H1 (cell line): ENCODE measurements around the gene ADCY1. TPM values are rescaled to one million over a fixed set of nuclear protein-coding genes. Genes with fewer than 3 reads are reported as not detected.

ENCODE experiments used
- CTCF ChIA-PET: fragments of 300-600 bp; sonication (Branson Sonifier 250); formaldehyde crosslinking; loops from one replicate; lab custom pipeline; 2021; ENCODE audit not compliant: partially characterized antibody; lab: Charles Lee
- POLR2A ChIA-PET: fragments of 300-600 bp; sonication (Branson Sonifier 250); formaldehyde crosslinking; loops from one replicate; lab custom pipeline; 2021; ENCODE audit warnings: inconsistent platforms; ENCODE audit not compliant: partially characterized antibody; lab: Charles Lee
- DNase-seq, 2 experiments: peaks; one replicate each; pipeline versions ENCODE4 v3.0.0 to v3.0.0-alpha.2; 2010 to 2022; ENCODE audit warnings: low spot score in 2 of 2, low read depth in 1 of 2, mixed read lengths in 1 of 2
- FAIRE-seq: peaks from 2 replicates; lab custom pipeline; 2011; peaks lifted over from hg19 to GRCh38; lab: Jason Lieb, UNC
- H2AFZ ChIP-seq: 2 replicates; pipeline ENCODE4 v1.8.1; 2012; ENCODE audit warnings: low read length, inconsistent platforms
- H2AK5ac ChIP-seq: 2 replicates; pipeline ENCODE4 v1.6.1; 2013; ENCODE audit warnings: low read depth, low read length
- H2BK120ac ChIP-seq: replicated peaks from 2 replicates; pipeline ENCODE3; 2013; ENCODE audit warnings: low read depth, low read length, inconsistent platforms
- H2BK12ac ChIP-seq: 2 replicates; pipeline ENCODE4 v1.6.1; 2013; ENCODE audit warnings: low read depth, low read length
- H2BK15ac ChIP-seq: 2 replicates; pipeline ENCODE4 v1.6.1; 2013; ENCODE audit warnings: low read length
- H2BK20ac ChIP-seq: 2 replicates; pipeline ENCODE4 v1.6.1; 2013; ENCODE audit warnings: low read length
- H2BK5ac ChIP-seq: 2 replicates; pipeline ENCODE4 v1.6.1; 2013; ENCODE audit warnings: low read depth, low read length
- H3K14ac ChIP-seq: 2 replicates; pipeline ENCODE4 v1.6.1; 2013; ENCODE audit warnings: inconsistent platforms; ENCODE audit not compliant: insufficient read length
- H3K18ac ChIP-seq: 2 replicates; pipeline ENCODE4 v1.6.1; 2013; ENCODE audit warnings: low read length; ENCODE audit errors: extremely low read depth
- H3K23ac ChIP-seq: 2 replicates; pipeline ENCODE4 v1.6.1; 2013; ENCODE audit warnings: inconsistent platforms; ENCODE audit not compliant: insufficient read length
- H3K23me2 ChIP-seq: 2 replicates; pipeline ENCODE4 v1.6.1; 2013; ENCODE audit warnings: low read depth, low read length
- H3K27ac ChIP-seq: 2 replicates; pipeline ENCODE4 v1.6.1; 2011; ENCODE audit warnings: low read depth, low read length, inconsistent platforms
- H3K27me3 ChIP-seq, 4 experiments: replicated peaks in 1 of 4; 1 replicate in 1 of 4; 2 replicates in 3 of 4; pipeline versions ENCODE4 v1.6.1 to v1.8.1; 2011 to 2013; ENCODE audit warnings: low read length in 3 of 4, mild to moderate bottlenecking in 3 of 4, inconsistent platforms in 2 of 4, mixed read lengths in 2 of 4, moderate library complexity in 1 of 4; ENCODE audit not compliant: control insufficient read depth in 3 of 4, insufficient read depth in 3 of 4; ENCODE audit errors: extremely low read depth in 1 of 4
- H3K36me3 ChIP-seq, 4 experiments: 2 replicates each; pipeline versions ENCODE4 v1.6.1 to v1.8.1; 2011 to 2013; ENCODE audit warnings: mild to moderate bottlenecking in 4 of 4, low read length in 3 of 4, moderate library complexity in 2 of 4, control low read depth in 1 of 4, inconsistent platforms in 1 of 4; ENCODE audit not compliant: insufficient read depth in 4 of 4, control insufficient read depth in 2 of 4
- H3K4ac ChIP-seq: replicated peaks from 2 replicates; pipeline ENCODE3; 2013; ENCODE audit warnings: low read length, low read depth, mixed read lengths, inconsistent platforms; ENCODE audit not compliant: insufficient read length
- H3K4me1 ChIP-seq, 4 experiments: replicated peaks in 1 of 4; 1 replicate in 1 of 4; 2 replicates in 3 of 4; pipeline versions ENCODE4 v1.6.1 to v1.8.1; 2011 to 2013; ENCODE audit warnings: low read length in 3 of 4, inconsistent platforms in 2 of 4, mixed read lengths in 1 of 4; ENCODE audit not compliant: insufficient read depth in 4 of 4, control insufficient read depth in 3 of 4
- H3K4me2 ChIP-seq, 2 experiments: 2 replicates each; pipeline versions ENCODE4 v1.6.1 to v1.8.1; 2011 to 2013; ENCODE audit warnings: low read depth in 2 of 2, low read length in 2 of 2, control low read depth in 1 of 2, inconsistent platforms in 1 of 2, mild to moderate bottlenecking in 1 of 2; ENCODE audit not compliant: insufficient read depth in 1 of 2
- H3K4me3 ChIP-seq, 4 experiments: fragments of 200-600, 300-600 bp in 1 of 4; sonication (generic), shearing (Covaris generic), sonication (Bioruptor Twin) in 1 of 4; 2 replicates each; pipeline versions ENCODE4 v1.5.1 to v1.8.1; 2011 to 2016; ENCODE audit warnings: low read length in 4 of 4, low read depth in 3 of 4, control low read depth in 2 of 4, inconsistent platforms in 2 of 4, mild to moderate bottlenecking in 2 of 4, mixed read lengths in 1 of 4, moderate library complexity in 1 of 4; ENCODE audit not compliant: insufficient read depth in 2 of 4; ENCODE audit errors: extremely low read depth in 1 of 4
- H3K56ac ChIP-seq: replicated peaks from 2 replicates; pipeline ENCODE3; 2013; ENCODE audit warnings: low read depth, mild to moderate bottlenecking, mixed read lengths, low read length, inconsistent platforms; ENCODE audit not compliant: insufficient read length
- H3K79me1 ChIP-seq: 2 replicates; pipeline ENCODE4 v1.6.1; 2013; ENCODE audit warnings: low read depth, low read length, control low read depth
- H3K79me2 ChIP-seq, 2 experiments: 2 replicates each; pipeline versions ENCODE4 v1.6.1 to v1.8.1; 2012 to 2013; ENCODE audit warnings: low read length in 2 of 2, mild to moderate bottlenecking in 2 of 2, inconsistent platforms in 1 of 2; ENCODE audit not compliant: insufficient read depth in 2 of 2, control insufficient read depth in 1 of 2
- H3K9ac ChIP-seq, 4 experiments: replicated peaks in 1 of 4; 1 replicate in 1 of 4; 2 replicates in 3 of 4; pipeline versions ENCODE4 v1.6.1 to v1.8.1; 2011 to 2013; ENCODE audit warnings: low read depth in 3 of 4, low read length in 3 of 4, control low read depth in 2 of 4, mild to moderate bottlenecking in 2 of 4, moderate library complexity in 2 of 4, inconsistent platforms in 1 of 4; ENCODE audit errors: extremely low read depth in 1 of 4
- H3K9me3 ChIP-seq, 2 experiments: 2 replicates each; pipeline versions ENCODE4 v1.6.1 to v1.8.1; 2012 to 2013; ENCODE audit warnings: mild to moderate bottlenecking in 2 of 2, moderate library complexity in 2 of 2, control low read depth in 1 of 2, inconsistent platforms in 1 of 2, low read depth in 1 of 2, low read length in 1 of 2, mixed read lengths in 1 of 2; ENCODE audit not compliant: insufficient read depth in 2 of 2
- H4K20me1 ChIP-seq, 2 experiments: replicated peaks in 1 of 2; 2 replicates each; pipeline versions ENCODE3 to v1.8.1; 2011 to 2013; ENCODE audit warnings: inconsistent platforms in 2 of 2, low read length in 2 of 2, mild to moderate bottlenecking in 1 of 2; ENCODE audit not compliant: insufficient read depth in 2 of 2, control insufficient read depth in 1 of 2
- H4K5ac ChIP-seq: 2 replicates; pipeline ENCODE4 v1.6.1; 2013; ENCODE audit warnings: low read length, low read depth, mixed read lengths, inconsistent platforms; ENCODE audit not compliant: insufficient read length
- H4K8ac ChIP-seq: 2 replicates; pipeline ENCODE4 v1.8.0; 2013; ENCODE audit warnings: mild to moderate bottlenecking, moderate library complexity, low read length, inconsistent platforms; ENCODE audit not compliant: insufficient read depth; ENCODE audit errors: extremely low read depth
- H4K91ac ChIP-seq: replicated peaks from 2 replicates; pipeline ENCODE3; 2013; ENCODE audit warnings: low read length, mixed read lengths, inconsistent platforms; ENCODE audit not compliant: insufficient read length
- CBX5 ChIP-seq: fragments of 300-800, 300-1000 bp; sonication (generic); IDR thresholded peaks from 2 replicates; pipeline ENCODE4 v1.7.1; 2016; ENCODE audit warnings: antibody characterized with exemption, low read length, low read depth
- EP300 ChIP-seq, 2 experiments: IDR thresholded peaks; 1 replicate in 1 of 2; 2 replicates in 1 of 2; pipeline ENCODE4 v1.6.1; 2011 to 2012; ENCODE audit warnings: low read depth in 2 of 2, low read length in 2 of 2, mild to moderate bottlenecking in 2 of 2, borderline replicate concordance in 1 of 2, inconsistent platforms in 1 of 2, moderate library complexity in 1 of 2
- JUN ChIP-seq: IDR thresholded peaks from 2 replicates; pipeline ENCODE4 v1.6.1; 2011; ENCODE audit warnings: low read depth, mild to moderate bottlenecking, improper control_type of control experiment, low read length
- RXRA ChIP-seq: IDR thresholded peaks from 2 replicates; pipeline ENCODE4 v1.6.1; 2011; ENCODE audit warnings: low read depth, mild to moderate bottlenecking, low read length, moderate library complexity; ENCODE audit not compliant: insufficient read depth
- SIN3A ChIP-seq, 2 experiments: IDR thresholded peaks in 1 of 2; conservative IDR thresholded peaks in 1 of 2; 2 replicates each; pipeline ENCODE4 v1.6.1; 2011 to 2012; ENCODE audit warnings: low read length in 2 of 2, improper control_type of control experiment in 1 of 2, low read depth in 1 of 2, mild to moderate bottlenecking in 1 of 2
- WGBS, 2 experiments: shearing (Covaris generic) in 1 of 2; methylation state at CpG; one replicate each; pipeline versions ENCODE4 v1.1.6 to v1.1.7; 2013 to 2015; ENCODE audit warnings: low lambda C conversion rate in 2 of 2, mixed read lengths in 2 of 2, inconsistent platforms in 1 of 2, low coverage in 1 of 2, missing lambda C conversion rate in 1 of 2; ENCODE audit not compliant: insufficient replicate concordance in 2 of 2, insufficient coverage in 1 of 2, insufficient read length in 1 of 2; ENCODE audit errors: extremely low coverage in 1 of 2, missing lambda C conversion rate in 1 of 2; 5-methylcytosine and 5-hydroxymethylcytosine counted together
- polyA plus RNA-seq, 7 experiments: library from polyadenylated mRNA; depleted of rRNA in 3 of 7; stranded (reverse) in 5 of 7; unstranded in 2 of 7; fragments of >200 nt in 5 of 7; fragments of 200-250 nt in 2 of 7; gene quantifications; 1 replicate in 5 of 7; 2 replicates in 1 of 7; 4 replicates in 1 of 7; pipeline versions ENCODE4 v1.2.1 to v1.2.3, GENCODE V29; 2011 to 2013; ENCODE audit warnings: missing spikeins in 2 of 7, mixed read lengths in 2 of 7
- total RNA-seq: library from RNA; stranded (reverse); fragmentation: NEBNext Ultra II Directional; extraction: Animal tissue kit (Norgen Biotek cat#: 25700); gene quantifications from 2 replicates; pipeline ENCODE4 v1.2.1, GENCODE V29; 2021

Gene ADCY1
- total and polyA plus RNA-seq, 2 of the 8 experiments (the other 6 are each of a cell fraction or from before 2014, with no cell fraction given) = 7.9 to 26.9 TPM

- Histone ChIP-seq H4K8ac (0 out of 2 replicates have a peak overlapping the region, but pooled peaks have one; percentile 4), H2BK12ac (0 out of 2 replicates have a peak overlapping the region, but pooled peaks have one; percentile 5), H3K36me3 (peaks cover 0 to 5% (median 2%) of the 10 kb centered on the region in 4 experiments; a peak in 2 of 8 replicates), H3K56ac (no peak overlapping the region), H3K79me2 (no peaks in the 10 kb centered on the region), H3K14ac (no peak overlapping the region), H3K4me3 (no peak overlapping the region), H4K20me1 (peaks cover 0 to 5% of the 10 kb centered on the region in 2 experiments), H2BK20ac (no peak overlapping the region), H3K4me2 (no peak overlapping the region), H3K23ac (no peak overlapping the region), H2BK120ac (no peak overlapping the region), H3K9ac (0 out of 7 replicates have a peak overlapping the region, but pooled peaks of 1 of the 4 experiments have one; percentile 30), H3K27me3 (no peaks in the 10 kb centered on the region), H3K9me3 (peaks cover 0 to 13% of the 10 kb centered on the region in 2 experiments; a peak in 3 of 4 replicates), H3K27ac (no peak overlapping the region), H3K23me2 (no peaks in the 10 kb centered on the region), H2AFZ (no peak overlapping the region), H2BK5ac (no peak overlapping the region), H3K18ac (no peak overlapping the region), H4K5ac (no peak overlapping the region), H2BK15ac (no peak overlapping the region), H3K4ac (no peak overlapping the region), H4K91ac (peak overlapping the region; percentile 7), H3K4me1 (no peaks in the 10 kb centered on the region), H3K79me1 (peaks cover 3% of the 10 kb centered on the region; the same call in 1 of the 2 replicates), H2AK5ac (no peak overlapping the region)
- DNase-seq (no peak), FAIRE-seq (no peak)
- ChIA-PET CTCF (interaction anchor here (0.6 to 0.9 kb wide), 4 partner anchors 22 to 604 kb away, joined by 3 read pairs; no protein-coding TSS in a partner anchor), POLR2A (no interaction called here)
- 98% methylated on average over 13 of the region's 13 CpGs; no CpG with 5 or more reads in 1 of the 2 experiments for WGBS, 2 experiments
- TF ChIP-seq RXRA = no peak
- TF ChIP-seq CBX5 = no peak
- no peak for TF ChIP-seq SIN3A (conservative IDR thresholded peaks at IDR 0.05 in 1 of 2, IDR thresholded peaks at IDR 0.05 in 1 of 2; ENCODE audit: low read depth in 1 of 2, low read length in 2 of 2)
- TF ChIP-seq JUN = no peak
- TF ChIP-seq EP300 (IDR thresholded peaks at IDR 0.05; ENCODE audit: borderline replicate concordance in 1 of 2, low read depth in 2 of 2, low read length in 2 of 2) = no peak
Observed at GRCh38 chr7:45625714-45626440, 51.7 kb downstream of the ADCY1 start.
